ENCODE results near the gene MRPL38. TPM values are rescaled to one million over a fixed set of nuclear protein-coding genes. Genes with fewer than 3 reads are reported as not detected.
"Not testable (repeated sequence)": the region's sequence is repeated elsewhere in the genome, so short reads cannot be mapped to it uniquely, and the experiment has no call there.

The MRPL38 gene
- total RNA-seq, 1 donor, result 36.6 TPM

DNA sequence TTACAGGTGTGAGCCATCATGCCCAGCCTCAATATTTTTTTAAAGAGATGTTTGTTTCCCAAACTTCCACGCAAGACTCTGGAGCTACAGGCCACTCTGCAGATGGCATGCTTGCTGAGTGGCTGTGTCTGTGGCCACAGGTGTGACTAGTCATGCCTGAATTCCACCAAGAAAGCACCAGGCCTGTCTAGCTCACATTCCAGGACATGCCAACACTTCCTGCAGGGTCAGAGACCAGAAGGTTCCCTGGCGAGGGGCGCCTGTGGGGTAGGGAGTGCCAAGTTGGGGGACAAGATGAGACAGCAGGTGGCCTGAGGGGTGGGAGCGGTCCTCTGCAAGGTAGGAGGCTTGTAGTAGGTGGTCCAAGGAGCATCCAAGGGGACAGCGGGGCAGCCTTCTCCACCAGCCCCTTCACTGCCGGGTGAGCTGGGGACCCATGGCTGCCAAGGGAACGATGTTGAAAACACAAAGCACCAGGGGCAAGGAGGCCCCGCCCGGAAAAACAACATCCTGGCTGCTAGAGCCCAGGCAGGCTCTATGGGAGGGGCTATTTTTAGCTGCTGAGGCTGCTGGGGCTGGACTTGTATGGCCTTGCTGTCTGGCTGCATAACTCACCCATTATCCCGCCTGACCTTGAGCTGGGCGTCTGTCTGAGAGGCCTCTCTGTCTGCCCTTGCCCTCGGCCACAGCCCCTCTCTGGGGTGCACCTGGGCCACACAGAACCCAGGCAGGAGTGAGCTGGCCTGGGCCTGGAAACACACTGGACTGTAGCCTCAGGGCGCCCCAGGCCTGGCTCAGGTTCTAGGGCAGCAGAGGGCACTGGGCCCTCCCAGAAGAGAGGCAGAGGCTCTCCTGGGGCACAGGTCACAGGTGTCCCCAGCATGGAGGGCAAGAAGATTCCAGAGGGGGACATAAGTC, 32.0 kb downstream of the MRPL38 start:
- Histone ChIP-seq H3K4me3 (ENCODE audit: insufficient read depth, low read length) (peak overlapping the region; percentile 16), H3K9me3 (ENCODE audit: low read depth, low read length) (no peaks in the 10 kb centered on the region), H3K27ac (ENCODE audit: low read depth, low read length) (peak overlapping the region; percentile 80), H3K4me2 (ENCODE audit: insufficient read depth, low read length) (peak overlapping the region; percentile 20), H3K27me3 (ENCODE audit: insufficient read depth, low read length) (no peaks in the 10 kb centered on the region), H4K20me1 (ENCODE audit: insufficient read depth, low read length) (peaks cover 3% of the 10 kb centered on the region), H3K36me3 (ENCODE audit: insufficient read depth, low read length) (no peaks in the 10 kb centered on the region), H3K79me2 (ENCODE audit: insufficient read depth, low read length) (no peaks in the 10 kb centered on the region), H2AFZ (ENCODE audit: low read length) (peak overlapping the region; percentile 63), H3K4me1 (ENCODE audit: insufficient read depth, low read length) (peaks cover 40% of the 10 kb centered on the region)
- DNase-seq (ENCODE audit: insufficient read length, low spot score, missing footprints), result peak; percentile 98
- TF ChIP-seq, protein P1, sequence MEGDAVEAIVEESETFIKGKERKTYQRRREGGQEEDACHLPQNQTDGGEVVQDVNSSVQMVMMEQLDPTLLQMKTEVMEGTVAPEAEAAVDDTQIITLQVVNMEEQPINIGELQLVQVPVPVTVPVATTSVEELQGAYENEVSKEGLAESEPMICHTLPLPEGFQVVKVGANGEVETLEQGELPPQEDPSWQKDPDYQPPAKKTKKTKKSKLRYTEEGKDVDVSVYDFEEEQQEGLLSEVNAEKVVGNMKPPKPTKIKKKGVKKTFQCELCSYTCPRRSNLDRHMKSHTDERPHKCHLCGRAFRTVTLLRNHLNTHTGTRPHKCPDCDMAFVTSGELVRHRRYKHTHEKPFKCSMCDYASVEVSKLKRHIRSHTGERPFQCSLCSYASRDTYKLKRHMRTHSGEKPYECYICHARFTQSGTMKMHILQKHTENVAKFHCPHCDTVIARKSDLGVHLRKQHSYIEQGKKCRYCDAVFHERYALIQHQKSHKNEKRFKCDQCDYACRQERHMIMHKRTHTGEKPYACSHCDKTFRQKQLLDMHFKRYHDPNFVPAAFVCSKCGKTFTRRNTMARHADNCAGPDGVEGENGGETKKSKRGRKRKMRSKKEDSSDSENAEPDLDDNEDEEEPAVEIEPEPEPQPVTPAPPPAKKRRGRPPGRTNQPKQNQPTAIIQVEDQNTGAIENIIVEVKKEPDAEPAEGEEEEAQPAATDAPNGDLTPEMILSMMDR (IDR thresholded peaks at IDR 0.05; ENCODE audit: extremely low read depth, low read depth, low read length), result no peak

DNA sequence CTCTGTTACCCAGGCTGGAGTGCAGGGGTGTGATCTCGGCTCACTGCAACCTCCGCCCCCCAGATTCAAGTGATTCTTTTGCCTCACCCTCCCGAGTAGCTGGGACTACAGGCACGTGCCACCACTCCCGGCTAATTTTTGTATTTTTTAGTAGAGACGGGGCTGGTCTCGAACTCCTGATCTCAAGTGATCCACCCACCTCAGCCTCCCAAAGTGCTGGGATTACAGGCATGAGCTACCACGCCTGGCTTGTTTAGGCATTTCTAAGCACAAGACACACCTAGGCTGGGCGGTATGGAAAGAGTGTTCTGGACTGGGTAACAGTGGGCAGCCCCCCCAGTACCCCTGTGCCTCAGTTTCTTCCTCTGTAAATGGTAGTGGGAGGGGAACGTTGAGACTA, 34.5 kb downstream of the MRPL38 start:
- peaks cover 17% of the 10 kb centered on the region for H3K4me1 ChIP-seq (ENCODE audit: insufficient read depth, low read length)
- not testable (repeated sequence) for H3K4me3 ChIP-seq (ENCODE audit: insufficient read depth, low read length); H3K27ac ChIP-seq (ENCODE audit: low read depth, low read length); H3K36me3 ChIP-seq (ENCODE audit: insufficient read depth, low read length); H3K27me3 ChIP-seq (ENCODE audit: insufficient read depth, low read length); H3K4me2 ChIP-seq (ENCODE audit: insufficient read depth, low read length); H3K9me3 ChIP-seq (ENCODE audit: low read depth, low read length); H3K79me2 ChIP-seq (ENCODE audit: insufficient read depth, low read length); H2AFZ ChIP-seq (ENCODE audit: low read length); H4K20me1 ChIP-seq (ENCODE audit: insufficient read depth, low read length)
- peak; percentile 15 for DNase-seq (ENCODE audit: insufficient read length, low spot score, missing footprints)

DNA sequence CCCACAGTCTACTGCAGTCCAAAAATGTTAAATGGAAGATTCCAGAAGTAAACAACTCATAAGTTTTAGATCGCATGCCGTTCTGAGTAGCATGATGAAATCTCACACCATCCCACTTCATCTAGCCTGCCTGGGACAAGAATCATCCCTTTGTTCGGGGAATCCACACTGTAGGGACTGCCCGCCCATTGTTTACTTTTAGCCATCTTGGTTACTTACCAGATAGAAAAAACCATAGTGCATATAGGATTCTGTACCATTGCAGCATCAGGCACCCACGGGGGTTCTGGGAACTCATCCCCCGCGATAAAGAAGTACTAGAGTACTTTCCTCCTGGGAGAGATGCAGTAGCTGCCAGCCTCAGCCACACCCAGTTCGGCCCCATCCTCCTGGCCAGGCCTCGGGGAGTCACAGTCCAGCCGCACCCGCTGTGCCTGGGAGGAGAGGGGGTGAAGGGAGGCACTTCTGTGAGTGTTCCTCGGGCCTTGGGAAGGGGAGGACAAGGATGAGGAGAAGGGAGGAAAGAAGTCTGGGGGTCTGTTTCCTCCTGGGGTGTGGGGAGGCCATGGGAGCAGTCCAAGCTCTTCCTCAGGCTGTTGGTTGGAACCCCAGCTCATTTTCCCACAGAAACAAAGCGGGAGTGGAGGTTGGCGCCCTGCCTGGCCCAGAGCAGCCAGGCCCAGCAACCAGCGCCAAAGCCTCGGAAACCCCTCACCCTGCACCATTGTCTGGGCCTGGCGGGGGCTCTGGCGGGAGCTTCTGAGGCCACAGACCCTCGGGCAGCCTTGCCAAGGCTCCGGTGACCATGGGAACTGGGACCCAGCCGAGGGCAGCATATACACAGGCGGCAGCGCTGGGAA, 35.2 kb downstream of the MRPL38 start:
- peak; percentile 95 for DNase-seq (ENCODE audit: insufficient read length, low spot score, missing footprints)
- H3K79me2 ChIP-seq (ENCODE audit: insufficient read depth, low read length), result no peaks in the 10 kb centered on the region
- H3K27ac ChIP-seq (ENCODE audit: low read depth, low read length), result peak overlapping the region; percentile 45
- peak overlapping the region; percentile 88 for H2AFZ ChIP-seq (ENCODE audit: low read length)
- peak overlapping the region; percentile 7 for H3K4me2 ChIP-seq (ENCODE audit: insufficient read depth, low read length)
- no peaks in the 10 kb centered on the region for H3K36me3 ChIP-seq (ENCODE audit: insufficient read depth, low read length)
- no peaks in the 10 kb centered on the region for H4K20me1 ChIP-seq (ENCODE audit: insufficient read depth, low read length)
- H3K4me3 ChIP-seq (ENCODE audit: insufficient read depth, low read length), result no peak overlapping the region
- TF ChIP-seq, protein P1 (IDR thresholded peaks at IDR 0.05; ENCODE audit: extremely low read depth, low read depth, low read length), result no peak
- H3K4me1 ChIP-seq (ENCODE audit: insufficient read depth, low read length), result peaks cover 17% of the 10 kb centered on the region
- no peaks in the 10 kb centered on the region for H3K9me3 ChIP-seq (ENCODE audit: low read depth, low read length)
- H3K27me3 ChIP-seq (ENCODE audit: insufficient read depth, low read length), result no peaks in the 10 kb centered on the region

DNA sequence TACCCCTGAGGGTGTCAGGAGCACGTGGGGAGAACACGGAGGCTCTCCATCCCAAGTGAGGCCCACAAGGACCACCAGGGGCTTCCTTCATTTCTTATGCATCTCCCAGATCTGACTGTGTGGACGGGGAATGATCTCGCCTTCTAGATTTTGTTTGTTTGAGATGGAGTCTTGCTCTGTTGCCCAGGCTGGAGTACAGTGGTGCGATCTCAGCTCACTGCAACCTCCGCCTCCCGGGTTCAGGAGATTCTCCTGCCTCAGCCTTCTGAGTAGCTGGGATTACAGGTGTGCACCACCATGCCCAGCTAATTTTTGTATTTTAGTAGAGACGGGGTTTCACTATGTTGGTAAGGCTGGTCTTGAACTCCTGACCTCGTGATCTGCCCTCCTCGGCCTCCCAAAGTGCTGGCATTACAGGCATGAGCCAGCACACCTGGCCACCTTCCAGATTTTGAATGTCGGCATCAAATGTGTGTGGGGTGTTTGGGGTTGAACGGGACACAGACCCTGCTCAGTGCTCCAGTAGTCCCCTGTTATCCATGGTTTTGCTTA, 35.9 kb downstream of the MRPL38 start:
- H3K4me3 ChIP-seq (ENCODE audit: insufficient read depth, low read length); H4K20me1 ChIP-seq (ENCODE audit: insufficient read depth, low read length); H3K36me3 ChIP-seq (ENCODE audit: insufficient read depth, low read length); H3K27ac ChIP-seq (ENCODE audit: low read depth, low read length); H3K27me3 ChIP-seq (ENCODE audit: insufficient read depth, low read length); H3K4me2 ChIP-seq (ENCODE audit: insufficient read depth, low read length); H3K79me2 ChIP-seq (ENCODE audit: insufficient read depth, low read length); H3K9me3 ChIP-seq (ENCODE audit: low read depth, low read length): not testable (repeated sequence)
- DNase-seq (ENCODE audit: insufficient read length, low spot score, missing footprints), result peak; percentile 26
- H3K4me1 ChIP-seq (ENCODE audit: insufficient read depth, low read length), result peaks cover 17% of the 10 kb centered on the region
- peak overlapping the region; percentile 88 for H2AFZ ChIP-seq (ENCODE audit: low read length)

DNA sequence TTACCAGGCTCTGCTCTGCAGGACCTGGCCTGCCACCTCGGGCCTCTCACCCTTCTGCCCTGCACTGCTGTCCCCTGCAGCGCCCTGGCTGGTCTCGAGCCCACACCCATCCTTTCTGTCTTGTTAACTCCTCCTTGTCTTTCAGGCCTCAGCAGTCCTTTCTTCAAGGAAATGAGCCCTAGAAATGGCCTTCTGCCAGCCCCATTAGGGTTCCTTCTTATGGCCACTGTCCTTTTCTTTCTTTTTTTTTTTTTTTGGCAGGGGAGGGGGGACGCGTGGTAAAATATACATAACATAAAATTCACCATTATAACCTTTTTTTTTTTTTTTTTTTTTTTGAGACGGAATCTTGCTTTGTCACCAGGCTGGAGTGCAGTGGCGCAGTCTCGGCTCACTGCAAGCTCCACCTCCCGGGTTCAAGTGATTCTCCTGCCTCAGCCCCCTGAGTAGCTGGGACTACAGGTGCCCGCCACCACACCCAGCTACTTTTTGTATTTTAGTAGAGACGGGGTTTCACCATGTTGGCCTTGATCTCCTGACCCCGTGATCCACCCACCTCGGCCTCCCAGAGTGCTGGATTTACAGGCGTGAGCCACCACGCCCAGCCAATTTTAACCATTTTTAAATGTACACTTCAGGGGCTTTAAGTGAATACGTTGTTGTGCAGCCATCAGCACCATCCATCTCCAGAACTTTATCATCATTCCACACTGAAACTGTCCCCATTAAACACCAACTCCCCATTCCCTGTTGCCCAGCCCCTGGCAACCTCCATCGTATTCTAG, 39.1 kb downstream of the MRPL38 start:
- H3K4me1 ChIP-seq (ENCODE audit: insufficient read depth, low read length); H3K79me2 ChIP-seq (ENCODE audit: insufficient read depth, low read length); H3K9me3 ChIP-seq (ENCODE audit: low read depth, low read length); H3K4me2 ChIP-seq (ENCODE audit: insufficient read depth, low read length); H2AFZ ChIP-seq (ENCODE audit: low read length); H3K27me3 ChIP-seq (ENCODE audit: insufficient read depth, low read length); H3K4me3 ChIP-seq (ENCODE audit: insufficient read depth, low read length); H3K36me3 ChIP-seq (ENCODE audit: insufficient read depth, low read length); H3K27ac ChIP-seq (ENCODE audit: low read depth, low read length); H4K20me1 ChIP-seq (ENCODE audit: insufficient read depth, low read length): not testable (repeated sequence)
- DNase-seq (ENCODE audit: insufficient read length, low spot score, missing footprints), result peak; percentile 43

DNA sequence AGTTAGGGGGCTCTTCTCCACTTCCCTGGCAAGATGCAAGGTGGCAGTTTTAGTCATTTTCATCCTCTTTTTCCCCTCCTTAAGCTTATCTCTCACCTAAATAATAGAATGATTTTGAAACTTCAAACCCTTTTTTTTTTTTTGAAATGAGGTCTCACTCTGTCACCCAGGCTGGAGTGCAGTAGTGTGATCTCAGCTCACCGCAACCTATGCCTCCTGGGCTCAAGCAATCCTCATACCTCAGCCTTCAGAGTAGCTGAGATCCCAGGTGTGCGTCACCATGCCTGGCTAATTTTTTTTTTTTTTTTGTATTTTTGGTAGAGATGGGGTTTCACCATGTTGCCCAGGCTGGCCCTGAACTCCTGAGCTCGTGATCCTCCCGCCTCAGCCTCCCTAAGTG, 39.8 kb downstream of the MRPL38 start:
- H3K36me3 ChIP-seq (ENCODE audit: insufficient read depth, low read length); H3K4me3 ChIP-seq (ENCODE audit: insufficient read depth, low read length); H3K79me2 ChIP-seq (ENCODE audit: insufficient read depth, low read length); DNase-seq (ENCODE audit: insufficient read length, low spot score, missing footprints); H3K4me1 ChIP-seq (ENCODE audit: insufficient read depth, low read length); H3K4me2 ChIP-seq (ENCODE audit: insufficient read depth, low read length); H3K27me3 ChIP-seq (ENCODE audit: insufficient read depth, low read length); H3K27ac ChIP-seq (ENCODE audit: low read depth, low read length); H4K20me1 ChIP-seq (ENCODE audit: insufficient read depth, low read length); H3K9me3 ChIP-seq (ENCODE audit: low read depth, low read length): not testable (repeated sequence)
- H2AFZ ChIP-seq (ENCODE audit: low read length), result peak overlapping the region; percentile 57

Data from osteoblast (primary cell).